Rectal smooth muscle tissue (tissue), 1 donor: ENCODE measurements around the gene RAMP3.

Experiments
- H3K27ac ChIP-seq: one replicate; pipeline ENCODE4 v1.7.0; 2013; ENCODE audit warnings: low read depth, low read length, inconsistent platforms
- H3K27me3 ChIP-seq: one replicate; pipeline ENCODE4 v1.7.0; 2013; ENCODE audit warnings: low read length; ENCODE audit not compliant: control insufficient read depth, insufficient read depth
- H3K36me3 ChIP-seq: one replicate; pipeline ENCODE4 v1.7.0; 2013; ENCODE audit warnings: low read length; ENCODE audit not compliant: control insufficient read depth, insufficient read depth
- H3K4me1 ChIP-seq: one replicate; pipeline ENCODE4 v1.7.0; 2013; ENCODE audit warnings: low read length; ENCODE audit not compliant: control insufficient read depth, insufficient read depth
- H3K4me3 ChIP-seq: one replicate; pipeline ENCODE4 v1.7.0; 2013; ENCODE audit warnings: low read length
- H3K9ac ChIP-seq: one replicate; pipeline ENCODE4 v1.7.0; 2013; ENCODE audit warnings: low read length

RAMP3 gene

GRCh38 chr7:45136106-45137060 is 21.2 kb upstream of the RAMP3 start:
- H3K27ac ChIP-seq = no peak overlapping the region

DNA sequence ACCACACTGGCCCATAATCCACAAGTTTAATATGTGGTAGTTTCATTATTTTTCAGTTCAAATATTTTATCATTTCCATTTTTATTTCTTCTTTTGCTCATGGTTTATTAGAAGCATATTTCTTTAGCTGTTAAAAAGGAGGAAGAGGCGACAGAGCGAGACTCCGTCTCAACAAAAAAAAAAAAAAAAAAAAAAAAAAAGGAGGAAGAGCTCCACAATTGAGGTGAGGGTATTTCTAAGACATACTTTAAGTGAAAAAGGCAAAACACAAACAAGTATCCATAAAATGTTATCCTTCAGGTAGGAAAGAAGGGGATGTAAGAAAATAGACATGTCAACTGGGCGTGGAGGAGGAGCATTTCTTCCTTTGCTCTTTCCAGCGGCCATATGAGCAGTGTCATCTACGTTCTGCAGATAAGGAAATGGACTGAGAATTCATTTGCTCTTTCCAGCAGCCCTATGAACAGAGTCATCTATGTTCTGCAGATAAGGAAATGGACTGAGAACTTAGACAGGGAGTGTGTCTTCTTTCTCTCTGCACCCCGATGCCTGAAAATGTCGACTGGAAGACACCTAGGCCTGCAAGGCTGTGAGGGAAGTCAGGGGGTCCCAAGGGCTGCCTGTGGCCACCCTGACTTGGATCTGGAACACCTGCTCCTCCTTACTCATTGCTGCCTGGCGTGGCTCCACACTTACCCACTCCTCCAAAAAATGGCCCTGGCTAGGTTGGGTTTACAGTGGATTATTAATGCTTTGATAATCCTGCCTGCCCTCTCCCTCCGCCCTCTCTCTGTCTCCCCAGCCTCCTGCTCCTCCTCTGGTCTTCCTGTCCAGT is 18.9 kb upstream of the RAMP3 start:
- Histone ChIP-seq H3K27ac (no peak overlapping the region), H3K36me3 (no peaks in the 10 kb centered on the region), H3K4me1 (no peaks in the 10 kb centered on the region), H3K27me3 (no peaks in the 10 kb centered on the region), H3K9ac (no peak overlapping the region), H3K4me3 (no peak overlapping the region)

More at GRCh38 chr7:45136106-45137060, 21.2 kb upstream of the RAMP3 start:
- Histone ChIP-seq H3K4me3 (no peak overlapping the region), H3K4me1 (no peaks in the 10 kb centered on the region), H3K9ac (no peak overlapping the region), H3K27me3 (no peaks in the 10 kb centered on the region), H3K36me3 (no peaks in the 10 kb centered on the region)

- H3K4me1 ChIP-seq = no peaks in the 10 kb centered on the region
- H3K36me3 ChIP-seq = no peaks in the 10 kb centered on the region
- no peaks in the 10 kb centered on the region for H3K27me3 ChIP-seq
- no peak overlapping the region for H3K9ac ChIP-seq
- H3K4me3 ChIP-seq = no peak overlapping the region
- H3K27ac ChIP-seq = no peak overlapping the region
Observed at GRCh38 chr7:45140827-45141226, 16.8 kb upstream of the RAMP3 start.

DNA sequence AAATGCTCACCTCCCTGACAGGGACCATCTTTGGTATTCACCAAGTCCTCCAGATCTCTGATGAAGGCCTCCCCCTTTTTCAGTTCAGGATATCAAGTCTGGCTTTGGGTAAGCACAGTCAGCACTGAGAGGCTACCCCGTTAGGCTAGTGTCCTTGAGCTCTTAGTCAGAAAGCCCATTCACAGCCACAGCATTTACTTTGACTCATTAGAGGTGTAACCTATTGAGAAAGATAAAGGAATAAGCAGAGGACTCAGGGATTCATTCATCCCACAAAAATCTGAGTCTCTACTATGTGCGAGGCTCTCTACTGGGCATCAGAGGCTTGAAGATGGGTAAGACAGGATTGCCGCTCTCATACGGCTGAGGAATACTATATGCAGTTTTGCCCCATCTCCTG is 14.0 kb upstream of the RAMP3 start:
- H3K4me1 ChIP-seq = no peaks in the 10 kb centered on the region
- H3K9ac ChIP-seq = no peak overlapping the region
- H3K36me3 ChIP-seq = no peaks in the 10 kb centered on the region

DNA sequence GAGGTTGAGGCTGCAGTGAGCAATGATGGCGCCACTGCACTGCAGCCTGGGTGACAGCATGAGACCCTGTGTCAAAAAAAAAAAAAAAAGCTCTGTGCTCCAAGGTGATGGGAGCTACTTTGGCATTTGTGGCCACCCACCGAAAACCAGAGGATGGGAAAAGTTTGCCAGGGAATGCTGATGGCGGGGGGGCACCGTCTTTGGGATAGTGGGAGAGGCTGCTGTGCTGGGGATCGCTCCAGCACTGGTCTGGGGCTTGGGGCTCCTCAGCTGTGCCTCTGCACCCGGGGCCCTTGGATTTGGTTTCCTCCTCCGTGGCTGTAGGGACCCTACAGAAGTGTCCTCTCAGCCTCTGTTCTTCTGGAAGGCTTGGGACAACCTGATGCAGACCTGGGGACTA is 11.7 kb upstream of the RAMP3 start:
- Histone ChIP-seq H3K4me3 (no peak overlapping the region), H3K36me3 (no peaks in the 10 kb centered on the region)

More for the DNA sequence above, 14.0 kb upstream of the RAMP3 start:
- peaks cover 9% of the 10 kb centered on the region for H3K27me3 ChIP-seq
- H3K4me3 ChIP-seq = no peak overlapping the region
- H3K27ac ChIP-seq = no peak overlapping the region

GRCh38 chr7:45146531-45147379 is 10.8 kb upstream of the RAMP3 start:
- Histone ChIP-seq H3K27me3 (peaks cover 9% of the 10 kb centered on the region), H3K27ac (no peak overlapping the region), H3K4me3 (no peak overlapping the region), H3K9ac (no peak overlapping the region), H3K4me1 (no peaks in the 10 kb centered on the region), H3K36me3 (no peaks in the 10 kb centered on the region)

More for the DNA sequence above, 11.7 kb upstream of the RAMP3 start:
- no peaks in the 10 kb centered on the region for H3K4me1 ChIP-seq
- no peak overlapping the region for H3K27ac ChIP-seq
- no peak overlapping the region for H3K9ac ChIP-seq
- H3K27me3 ChIP-seq = peaks cover 9% of the 10 kb centered on the region

DNA sequence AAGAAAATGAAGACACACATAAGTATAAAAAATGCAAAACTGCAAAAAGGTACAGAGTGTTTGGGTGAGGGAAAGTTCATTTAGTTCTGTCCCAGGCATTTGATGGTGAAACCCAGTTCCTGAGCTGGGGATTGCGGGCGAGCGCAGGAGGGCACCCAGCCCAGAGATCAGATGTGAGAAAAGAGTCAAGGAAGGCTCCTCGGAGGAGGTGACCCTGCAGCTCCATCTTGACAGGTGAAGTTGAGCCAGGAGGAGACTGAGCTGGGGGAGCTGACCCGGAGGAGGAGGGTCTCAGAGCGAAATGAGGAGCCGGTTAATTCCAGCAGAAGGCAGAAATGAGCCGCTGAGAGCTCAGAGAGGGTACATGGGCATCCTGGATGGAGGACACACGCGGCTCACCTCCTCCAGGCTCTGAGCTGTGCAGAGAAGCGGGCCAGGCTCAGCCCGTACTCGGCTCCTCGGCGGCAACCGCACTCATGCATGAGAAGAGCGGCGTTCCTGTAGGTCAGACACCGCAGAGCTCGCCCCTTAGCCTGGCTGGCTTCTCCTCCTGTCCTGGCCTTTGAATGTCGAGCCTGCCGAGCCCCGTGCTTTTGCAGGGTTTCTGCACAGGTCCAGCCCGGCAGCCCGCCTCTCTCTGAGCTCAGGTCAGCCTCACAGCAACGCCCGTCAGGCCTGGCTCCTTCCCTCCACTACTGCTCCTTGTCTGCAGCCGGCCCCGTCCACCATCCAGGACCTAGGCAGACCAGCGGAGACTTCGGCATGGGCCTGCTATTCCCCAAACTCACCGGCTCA is 9.5 kb upstream of the RAMP3 start:
- H3K9ac ChIP-seq = no peak overlapping the region
- no peaks in the 10 kb centered on the region for H3K36me3 ChIP-seq
- no peaks in the 10 kb centered on the region for H3K4me1 ChIP-seq
- H3K4me3 ChIP-seq = no peak overlapping the region
- H3K27me3 ChIP-seq = peaks cover 9% of the 10 kb centered on the region
- H3K27ac ChIP-seq = no peak overlapping the region

DNA sequence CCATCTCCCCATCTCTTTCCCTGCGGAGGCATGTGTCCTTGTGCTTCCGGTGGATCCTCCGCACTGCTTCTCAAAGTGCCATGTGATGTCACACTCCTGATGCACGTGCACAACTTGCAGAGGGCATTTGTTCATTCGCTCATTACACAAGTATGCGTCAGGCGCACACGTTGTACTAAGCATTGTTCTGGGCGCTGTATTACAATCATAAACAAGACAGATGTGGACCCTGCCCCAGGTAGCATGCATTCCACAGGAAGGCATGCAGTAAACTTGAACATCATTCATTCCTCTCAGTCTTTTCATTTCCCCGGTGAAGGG is 9.0 kb upstream of the RAMP3 start:
- Histone ChIP-seq H3K36me3 (no peaks in the 10 kb centered on the region), H3K9ac (no peak overlapping the region), H3K4me3 (no peak overlapping the region), H3K27me3 (peaks cover 9% of the 10 kb centered on the region), H3K27ac (no peak overlapping the region), H3K4me1 (no peaks in the 10 kb centered on the region)

- Histone ChIP-seq H3K9ac (no peak overlapping the region), H3K4me3 (no peak overlapping the region), H3K27ac (no peak overlapping the region), H3K27me3 (peaks cover 9% of the 10 kb centered on the region), H3K4me1 (no peaks in the 10 kb centered on the region), H3K36me3 (no peaks in the 10 kb centered on the region)
Observed at GRCh38 chr7:45149606-45150005, 8.0 kb upstream of the RAMP3 start.

DNA sequence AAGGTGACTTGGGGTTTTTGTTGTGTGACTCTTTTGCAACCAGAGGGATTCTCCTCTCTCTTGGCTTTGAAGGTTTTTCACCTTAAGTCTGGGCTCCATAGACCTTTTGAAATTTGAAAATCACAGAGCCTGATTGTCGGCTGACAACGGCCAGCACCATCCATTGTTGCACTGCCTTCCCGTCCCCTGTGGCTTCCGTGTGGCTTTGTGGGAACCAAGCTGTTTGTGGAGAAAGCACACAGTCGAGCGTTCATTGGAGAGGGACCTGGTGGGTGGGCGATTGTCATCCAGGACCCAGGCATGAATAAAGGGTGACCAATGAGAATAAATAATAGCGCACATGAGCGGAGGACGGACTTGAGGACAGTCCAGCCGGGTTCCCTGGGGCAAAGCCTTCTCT is 7.4 kb upstream of the RAMP3 start:
- no peaks in the 10 kb centered on the region for H3K36me3 ChIP-seq
- H3K27ac ChIP-seq = no peak overlapping the region
- H3K9ac ChIP-seq = no peak overlapping the region
- no peaks in the 10 kb centered on the region for H3K4me1 ChIP-seq
- peaks cover 9% of the 10 kb centered on the region for H3K27me3 ChIP-seq
- H3K4me3 ChIP-seq = no peak overlapping the region

GRCh38 chr7:45151131-45151684 is 6.4 kb upstream of the RAMP3 start:
- Histone ChIP-seq H3K27me3 (peaks cover 9% of the 10 kb centered on the region), H3K27ac (no peak overlapping the region)

More at GRCh38 chr7:45151131-45151684, 6.4 kb upstream of the RAMP3 start:
- H3K36me3 ChIP-seq = no peaks in the 10 kb centered on the region
- no peak overlapping the region for H3K9ac ChIP-seq
- no peaks in the 10 kb centered on the region for H3K4me1 ChIP-seq
- H3K4me3 ChIP-seq = no peak overlapping the region
